Measurements from ENCODE around the gene TTC19. TPM values are rescaled to one million over a fixed set of nuclear protein-coding genes. Genes with fewer than 3 reads are reported as not detected.

The TTC19 gene
- total and polyA plus RNA-seq, 2 experiments from 2014 or later, result 76.5 to 115 TPM

GRCh38 chr17:16033729-16034349 is 34.2 kb downstream of the TTC19 start:
- Histone ChIP-seq H3K27me3 (no peaks in the 10 kb centered on the region), H3K27ac (no peak overlapping the region), H3K36me3 (peaks cover 75% of the 10 kb centered on the region), H3K4me1 (ENCODE audit: low read depth) (no peaks in the 10 kb centered on the region), H3K9me3 (ENCODE audit: low read depth) (no peaks in the 10 kb centered on the region), H3K4me3 (no peak overlapping the region)
- TF ChIP-seq, protein P1, sequence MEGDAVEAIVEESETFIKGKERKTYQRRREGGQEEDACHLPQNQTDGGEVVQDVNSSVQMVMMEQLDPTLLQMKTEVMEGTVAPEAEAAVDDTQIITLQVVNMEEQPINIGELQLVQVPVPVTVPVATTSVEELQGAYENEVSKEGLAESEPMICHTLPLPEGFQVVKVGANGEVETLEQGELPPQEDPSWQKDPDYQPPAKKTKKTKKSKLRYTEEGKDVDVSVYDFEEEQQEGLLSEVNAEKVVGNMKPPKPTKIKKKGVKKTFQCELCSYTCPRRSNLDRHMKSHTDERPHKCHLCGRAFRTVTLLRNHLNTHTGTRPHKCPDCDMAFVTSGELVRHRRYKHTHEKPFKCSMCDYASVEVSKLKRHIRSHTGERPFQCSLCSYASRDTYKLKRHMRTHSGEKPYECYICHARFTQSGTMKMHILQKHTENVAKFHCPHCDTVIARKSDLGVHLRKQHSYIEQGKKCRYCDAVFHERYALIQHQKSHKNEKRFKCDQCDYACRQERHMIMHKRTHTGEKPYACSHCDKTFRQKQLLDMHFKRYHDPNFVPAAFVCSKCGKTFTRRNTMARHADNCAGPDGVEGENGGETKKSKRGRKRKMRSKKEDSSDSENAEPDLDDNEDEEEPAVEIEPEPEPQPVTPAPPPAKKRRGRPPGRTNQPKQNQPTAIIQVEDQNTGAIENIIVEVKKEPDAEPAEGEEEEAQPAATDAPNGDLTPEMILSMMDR (IDR thresholded peaks at IDR 0.05; ENCODE audit: low read depth, low read length), result no peak
- no peak for DNase-seq (ENCODE audit: low read depth in 1 of 2, low spot score in 1 of 2)

- TF ChIP-seq, protein P1 (IDR thresholded peaks at IDR 0.05; ENCODE audit: low read depth, low read length), result no peak
- Histone ChIP-seq H3K9me3 (ENCODE audit: low read depth) (no peaks in the 10 kb centered on the region), H3K4me1 (ENCODE audit: low read depth) (no peaks in the 10 kb centered on the region), H3K36me3 (peaks cover 58% of the 10 kb centered on the region), H3K4me3 (no peak overlapping the region), H3K27ac (no peak overlapping the region), H3K27me3 (no peaks in the 10 kb centered on the region)
- no peak for DNase-seq (ENCODE audit: low read depth in 1 of 2, low spot score in 1 of 2)
Measured at GRCh38 chr17:16036261-16036660, 36.6 kb downstream of the TTC19 start.

DNA sequence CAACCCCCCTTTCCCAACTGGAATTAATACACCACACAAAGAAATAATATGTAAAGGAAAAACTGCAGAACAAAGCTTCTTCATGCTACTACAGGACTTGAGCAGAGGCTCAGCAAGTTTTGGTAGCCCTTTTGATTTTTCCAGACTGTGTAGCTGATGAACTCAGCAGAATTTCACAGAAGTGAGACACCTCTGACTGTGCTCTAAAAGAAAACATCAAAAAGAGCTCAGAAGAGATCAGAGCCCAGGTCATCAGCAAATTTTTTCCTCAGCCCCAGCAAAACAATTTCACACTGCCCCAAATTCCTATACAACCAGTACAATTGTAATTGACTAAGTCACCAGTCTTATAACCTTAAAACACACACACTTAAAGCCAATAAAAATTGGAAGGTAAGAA is 38.0 kb downstream of the TTC19 start:
- H3K9me3 ChIP-seq (ENCODE audit: low read depth), result no peaks in the 10 kb centered on the region
- H3K36me3 ChIP-seq, result peaks cover 58% of the 10 kb centered on the region
- H3K4me3 ChIP-seq, result no peak overlapping the region

DNA sequence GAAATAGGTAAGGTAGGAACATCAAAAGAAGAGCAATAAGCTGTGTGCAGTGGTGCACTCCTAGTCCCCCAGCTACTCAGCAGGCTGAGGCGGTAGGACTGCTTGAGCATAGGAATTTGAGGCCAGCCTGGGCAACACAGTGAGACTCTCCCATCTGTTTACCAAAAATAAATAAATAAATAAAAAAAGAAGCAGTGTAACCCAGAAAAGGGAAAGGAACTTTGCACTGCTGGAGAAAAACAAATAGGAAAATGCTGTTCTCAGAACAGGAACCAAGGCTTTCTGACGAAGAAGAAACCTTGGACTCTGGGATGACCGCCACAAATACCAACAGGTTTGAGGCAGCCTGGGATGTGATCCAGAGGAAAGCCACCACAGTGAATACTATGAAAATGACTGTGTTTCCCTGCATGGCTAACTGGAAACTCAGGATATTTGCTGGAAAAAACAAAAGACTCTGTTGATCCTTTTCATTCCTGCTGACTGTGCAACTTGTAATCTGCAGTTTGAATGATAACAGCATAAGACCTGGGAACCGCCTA is 41.2 kb downstream of the TTC19 start:
- TF ChIP-seq, protein P1 (IDR thresholded peaks at IDR 0.05; ENCODE audit: low read depth, low read length), result no peak
- peak in 1 of 2 donors; percentile 81 for DNase-seq (ENCODE audit: low read depth in 1 of 2, low spot score in 1 of 2)
- no peaks in the 10 kb centered on the region for H3K9me3 ChIP-seq (ENCODE audit: low read depth)
- no peaks in the 10 kb centered on the region for H3K4me1 ChIP-seq (ENCODE audit: low read depth)
- no peak overlapping the region for H3K4me3 ChIP-seq
- peaks cover 53% of the 10 kb centered on the region for H3K36me3 ChIP-seq
- H3K27ac ChIP-seq, result no peak overlapping the region
- H3K27me3 ChIP-seq, result no peaks in the 10 kb centered on the region

More for the DNA sequence above, 38.0 kb downstream of the TTC19 start:
- Histone ChIP-seq H3K27ac (peak overlapping the region; percentile 57), H3K4me1 (ENCODE audit: low read depth) (no peaks in the 10 kb centered on the region), H3K27me3 (no peaks in the 10 kb centered on the region)
- no peak for DNase-seq (ENCODE audit: low read depth in 1 of 2, low spot score in 1 of 2)
- TF ChIP-seq, protein P1 (IDR thresholded peaks at IDR 0.05; ENCODE audit: low read depth, low read length), result no peak

DNA sequence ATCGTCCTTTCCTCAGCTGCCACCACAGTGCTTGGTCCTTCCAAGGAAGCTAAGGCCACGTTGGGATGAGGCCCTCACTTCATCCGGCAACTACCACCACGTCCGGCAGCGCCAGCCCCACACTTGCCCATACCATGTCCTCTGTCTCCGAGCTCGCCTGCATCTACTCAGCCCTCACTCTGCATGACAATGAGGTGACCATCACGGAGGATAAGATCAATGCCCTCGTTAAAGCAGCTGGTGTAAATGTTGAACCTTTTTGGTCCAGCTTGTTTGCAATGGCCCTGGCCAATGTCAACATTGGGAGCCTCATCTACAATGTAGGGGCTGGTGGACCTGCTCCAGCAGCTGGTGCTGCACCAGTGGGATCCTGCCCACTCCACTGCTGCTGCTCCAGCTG is 44.9 kb downstream of the TTC19 start:
- no peaks in the 10 kb centered on the region for H3K9me3 ChIP-seq (ENCODE audit: low read depth)
- H3K4me3 ChIP-seq, result no peak overlapping the region
- H3K36me3 ChIP-seq, result peaks cover 47% of the 10 kb centered on the region
- H3K27me3 ChIP-seq, result no peaks in the 10 kb centered on the region
- no peak for DNase-seq (ENCODE audit: low read depth in 1 of 2, low spot score in 1 of 2)
- TF ChIP-seq, protein P1 (IDR thresholded peaks at IDR 0.05; ENCODE audit: low read depth, low read length), result no peak
- H3K4me1 ChIP-seq (ENCODE audit: low read depth), result no peaks in the 10 kb centered on the region
- no peak overlapping the region for H3K27ac ChIP-seq

Data from cardiac muscle cell (in vitro differentiated cells and primary cell).